Right atrium auricular region (tissue), 2 donors: ENCODE measurements around the gene CLIC5. TPM values are rescaled to one million over a fixed set of nuclear protein-coding genes. Genes with fewer than 3 reads are reported as not detected.

Experiments used
- DNase-seq: peaks from one replicate; pipeline ENCODE4 v3.0.0-alpha.2; 2019; ENCODE audit warnings: low spot score
- H3K27ac ChIP-seq, 2 donors: fragments of 200-600 bp; sonication (generic); 1 replicate in 1 of 2; 2 replicates in 1 of 2; pipeline ENCODE4 v1.5.1; 2016 to 2019
- H3K27me3 ChIP-seq, 2 donors: fragments of 200-600 bp; sonication (generic); one replicate each; pipeline versions ENCODE4 v1.5.1 to v1.6.0; 2017 to 2019
- H3K36me3 ChIP-seq: fragments of 200-600 bp; sonication (generic); one replicate; pipeline ENCODE4 v1.5.1; 2016
- H3K4me1 ChIP-seq, 2 donors: fragments of 200-600 bp; sonication (generic); one replicate each; pipeline versions ENCODE4 v1.5.1 to v1.6.0; 2017 to 2019
- H3K4me3 ChIP-seq, 2 donors: fragments of 200-600 bp; sonication (generic); 1 replicate in 1 of 2; 2 replicates in 1 of 2; pipeline ENCODE4 v1.5.1; 2017 to 2019; ENCODE audit warnings: mild to moderate bottlenecking in 1 of 2, moderate library complexity in 1 of 2
- H3K9me3 ChIP-seq, 2 donors: fragments of 200-600 bp; sonication (generic); one replicate each; pipeline ENCODE4 v1.5.1; 2019
- total RNA-seq, 2 donors: library from RNA; depleted of rRNA; stranded (reverse); fragments of >200 nt; gene quantifications; one replicate each; pipeline ENCODE4 v1.1.0, GENCODE V29; 2016
- TF ChIP-seq, protein P1 (sequence below), 2 donors: fragments of 200-600 bp; sonication (generic); IDR thresholded peaks; one replicate each; pipeline ENCODE4 v1.5.1; 2019; ENCODE audit warnings: antibody characterized with exemption in 2 of 2

Gene CLIC5
- total RNA-seq, 2 donors from 2014 or later: 99.8 to 114 TPM

- Histone ChIP-seq H3K27ac (no peak overlapping the region), H3K36me3 (no peaks in the 10 kb centered on the region), H3K4me1 (no peaks in the 10 kb centered on the region), H3K4me3 (no peak overlapping the region), H3K27me3 (no peaks in the 10 kb centered on the region), H3K9me3 (no peaks in the 10 kb centered on the region)
- no peak for DNase-seq
- TF ChIP-seq, protein P1, sequence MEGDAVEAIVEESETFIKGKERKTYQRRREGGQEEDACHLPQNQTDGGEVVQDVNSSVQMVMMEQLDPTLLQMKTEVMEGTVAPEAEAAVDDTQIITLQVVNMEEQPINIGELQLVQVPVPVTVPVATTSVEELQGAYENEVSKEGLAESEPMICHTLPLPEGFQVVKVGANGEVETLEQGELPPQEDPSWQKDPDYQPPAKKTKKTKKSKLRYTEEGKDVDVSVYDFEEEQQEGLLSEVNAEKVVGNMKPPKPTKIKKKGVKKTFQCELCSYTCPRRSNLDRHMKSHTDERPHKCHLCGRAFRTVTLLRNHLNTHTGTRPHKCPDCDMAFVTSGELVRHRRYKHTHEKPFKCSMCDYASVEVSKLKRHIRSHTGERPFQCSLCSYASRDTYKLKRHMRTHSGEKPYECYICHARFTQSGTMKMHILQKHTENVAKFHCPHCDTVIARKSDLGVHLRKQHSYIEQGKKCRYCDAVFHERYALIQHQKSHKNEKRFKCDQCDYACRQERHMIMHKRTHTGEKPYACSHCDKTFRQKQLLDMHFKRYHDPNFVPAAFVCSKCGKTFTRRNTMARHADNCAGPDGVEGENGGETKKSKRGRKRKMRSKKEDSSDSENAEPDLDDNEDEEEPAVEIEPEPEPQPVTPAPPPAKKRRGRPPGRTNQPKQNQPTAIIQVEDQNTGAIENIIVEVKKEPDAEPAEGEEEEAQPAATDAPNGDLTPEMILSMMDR (IDR thresholded peaks at IDR 0.05): no peak
Measured at GRCh38 chr6:45837541-45838200, 178.0 kb downstream of the CLIC5 start.

DNA sequence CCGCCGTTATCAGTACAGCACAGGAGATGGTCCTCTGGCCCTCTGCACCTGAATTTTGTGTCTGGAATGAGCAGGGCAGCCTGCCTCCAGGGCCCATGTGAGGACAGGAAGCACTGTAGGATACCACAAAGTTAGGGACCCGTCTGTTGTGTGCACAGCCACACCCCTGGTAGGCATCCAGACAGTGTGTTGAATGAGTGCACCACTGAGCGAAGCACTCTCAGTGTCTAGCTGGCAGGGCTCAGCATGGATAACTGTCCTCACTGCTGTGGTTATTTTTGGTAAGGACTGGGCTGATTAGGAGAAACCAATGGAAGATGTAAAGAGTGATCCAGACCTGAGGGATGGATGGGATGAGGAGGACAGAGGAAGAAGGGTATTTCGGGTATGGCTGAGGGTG lies 178.7 kb downstream of the CLIC5 start:
- TF ChIP-seq, protein P1 (IDR thresholded peaks at IDR 0.05): no peak
- Histone ChIP-seq H3K9me3 (no peaks in the 10 kb centered on the region), H3K27me3 (no peaks in the 10 kb centered on the region), H3K4me1 (no peaks in the 10 kb centered on the region), H3K27ac (no peak overlapping the region), H3K4me3 (no peak overlapping the region), H3K36me3 (no peaks in the 10 kb centered on the region)
- DNase-seq: no peak

GRCh38 chr6:45836438-45836824 lies 179.2 kb downstream of the CLIC5 start:
- no peak for DNase-seq
- H3K27me3 ChIP-seq: no peaks in the 10 kb centered on the region
- H3K4me3 ChIP-seq: no peak overlapping the region
- no peaks in the 10 kb centered on the region for H3K36me3 ChIP-seq
- TF ChIP-seq, protein P1 (IDR thresholded peaks at IDR 0.05): no peak
- no peak overlapping the region for H3K27ac ChIP-seq
- no peaks in the 10 kb centered on the region for H3K4me1 ChIP-seq
- no peaks in the 10 kb centered on the region for H3K9me3 ChIP-seq

- Histone ChIP-seq H3K4me1 (no peaks in the 10 kb centered on the region), H3K27ac (no peak overlapping the region), H3K4me3 (no peak overlapping the region), H3K36me3 (no peaks in the 10 kb centered on the region), H3K27me3 (no peaks in the 10 kb centered on the region), H3K9me3 (no peaks in the 10 kb centered on the region)
- no peak for DNase-seq
- TF ChIP-seq, protein P1 (IDR thresholded peaks at IDR 0.05): no peak
Measured at GRCh38 chr6:45835721-45836437, 179.8 kb downstream of the CLIC5 start.

DNA sequence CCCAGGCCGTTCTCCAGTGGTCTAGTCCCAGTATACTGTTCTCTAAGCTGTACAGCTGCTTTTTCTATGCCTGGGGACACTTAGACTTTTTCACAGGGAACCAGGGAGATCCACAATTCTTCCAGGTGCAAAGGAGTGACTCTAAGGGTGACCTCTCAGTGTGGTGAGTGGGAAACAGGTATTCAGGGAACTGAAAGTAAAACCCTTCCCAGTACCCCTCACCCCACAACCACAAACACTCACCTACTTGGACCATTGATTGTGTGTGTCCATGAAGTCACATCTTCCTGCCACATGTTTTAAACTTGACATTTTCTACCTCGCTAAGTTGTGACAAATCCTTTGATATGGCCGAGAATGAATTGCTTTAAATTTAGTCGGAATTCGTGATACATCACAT lies 183.6 kb downstream of the CLIC5 start:
- H3K36me3 ChIP-seq: no peaks in the 10 kb centered on the region
- no peak overlapping the region for H3K4me3 ChIP-seq
- DNase-seq: no peak
- H3K27me3 ChIP-seq: no peaks in the 10 kb centered on the region
- TF ChIP-seq, protein P1 (IDR thresholded peaks at IDR 0.05): no peak
- no peaks in the 10 kb centered on the region for H3K4me1 ChIP-seq
- no peak overlapping the region for H3K27ac ChIP-seq
- no peaks in the 10 kb centered on the region for H3K9me3 ChIP-seq

Other genes with a start within 250 kb of the CLIC5 start
- gene ENPP4, start 114.1 kb upstream of the CLIC5 start, total RNA-seq: 10 to 100 TPM; 24.5 to 36.0 TPM
- 10 to 100 TPM in 1 of 2 donors, 1 to 10 TPM in 1; 6.2 to 17.7 TPM for gene ENPP5, start 155.1 kb upstream of the CLIC5 start, total RNA-seq